ENCODE measurements around the gene CELF4. TPM values are rescaled to one million over a fixed set of nuclear protein-coding genes. Genes with fewer than 3 reads are reported as not detected.

Gene CELF4
- total and polyA plus RNA-seq, 2 donors (not counting 3 experiments of a cell fraction or from before 2014, with no cell fraction given) = not detected

- Histone ChIP-seq H3K27me3 (ENCODE audit: control insufficient read depth in 2 of 2, insufficient read depth in 2 of 2, low read length in 2 of 2) (peaks cover 2 to 19% of the 10 kb centered on the region in 2 experiments), H3K79me2 (ENCODE audit: control insufficient read depth, insufficient read depth, low read length) (no peaks in the 10 kb centered on the region), H4K20me1 (replicated peaks; ENCODE audit: control insufficient read depth, extremely low read depth, insufficient read depth, low read length) (no peaks in the 10 kb centered on the region), H3K9me3 (replicated peaks; ENCODE audit: control insufficient read depth, insufficient read depth, low read length) (no peaks in the 10 kb centered on the region), H3K9ac (replicated peaks; ENCODE audit: extremely low read depth, insufficient read depth, low read length) (no peak overlapping the region), H3K4me1 (ENCODE audit: control insufficient read depth, extremely low read depth, insufficient read depth, low read length) (peaks cover 8% of the 10 kb centered on the region), H3K4me2 (ENCODE audit: insufficient read depth, low read length) (no peak overlapping the region), H3K4me3 (replicated peaks in 1 of 3; ENCODE audit: insufficient read depth in 1 of 3, low read depth in 1 of 3, low read length in 3 of 3) (no peak overlapping the region), H2AFZ (ENCODE audit: low read depth, low read length) (no peak overlapping the region), H3K27ac (ENCODE audit: insufficient read depth, low read depth, low read length) (no peak overlapping the region), H3K9me1 (replicated peaks; ENCODE audit: control insufficient read depth, extremely low read depth, insufficient read depth, low read length) (no peaks in the 10 kb centered on the region), H3K36me3 (ENCODE audit: control insufficient read depth in 2 of 2, extremely low read depth in 1 of 2, insufficient read depth in 2 of 2, low read length in 2 of 2) (no peaks in the 10 kb centered on the region)
- no peak for FAIRE-seq
- ChIA-PET CTCF (interaction anchor here (0.8 kb wide), 1 partner anchor 23 kb away, joined by 3 read pairs; no protein-coding TSS in a partner anchor), POLR2A (no interaction called here)
- TF ChIP-seq CTCF (IDR thresholded peaks at IDR 0.05; ENCODE audit: extremely low read depth in 1 of 2, insufficient read depth in 1 of 2, low read depth in 1 of 2, low read length in 2 of 2) = peak in 1 of 2 donors; percentile 35
- no peak for TF ChIP-seq POLR2AphosphoS5 (IDR thresholded peaks at IDR 0.05; ENCODE audit: insufficient read depth, low read depth, low read length)
- peak; percentile 42 for TF ChIP-seq EZH2 (IDR thresholded peaks at IDR 0.05; ENCODE audit: borderline replicate concordance, low read depth, low read length, severe bottlenecking)
- no peak for TF ChIP-seq MYC (IDR thresholded peaks at IDR 0.05; ENCODE audit: low read depth, low read length)
- no peak for TF ChIP-seq POLR2A (IDR thresholded peaks at IDR 0.05; ENCODE audit: low read depth, low read length)
- BruUV-seq (replicated peaks) = no TSS peak
- DNase-seq (ENCODE audit: low read depth, low spot score) = no peak
- intact Hi-C loops (cut with micrococcal nuclease) = no loop called here
- dilution Hi-C loops (cut with MboI; ENCODE audit: extremely low pct_ligation_motif_present, low sequenced_read_pairs) = no loop called here
Observed at GRCh38 chr18:37484983-37485834, 80.4 kb downstream of the CELF4 start.
